ENCODE results near the gene CYYR1.

The CYYR1 gene

DNA sequence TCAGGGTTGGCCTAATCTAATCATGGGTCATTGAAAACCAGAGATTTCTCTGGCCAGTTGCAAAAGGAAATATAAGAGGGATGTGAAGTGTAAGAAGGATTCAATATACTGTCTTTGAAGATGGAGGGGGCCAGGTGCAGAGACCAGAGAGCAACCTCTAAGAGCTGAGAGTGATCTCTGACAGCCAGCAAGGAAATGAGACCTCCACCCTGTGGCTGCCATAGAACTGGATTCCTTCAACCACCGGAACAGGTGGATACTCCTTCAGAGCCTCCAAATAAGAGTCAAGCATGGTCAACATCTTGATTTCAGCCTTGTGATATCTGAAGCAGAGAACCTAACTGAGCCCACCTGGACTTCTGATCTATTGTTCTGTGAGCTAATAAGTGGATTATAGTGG lies 128.4 kb downstream of the CYYR1 start:
- Histone ChIP-seq H3K9ac (ENCODE audit: low read length) (no peak overlapping the region), H3K9me3 (ENCODE audit: insufficient read depth, low read depth, low read length) (no peaks in the 10 kb centered on the region), H2BK5ac (ENCODE audit: low read depth, low read length, poor library complexity) (no peak overlapping the region), H3K27ac (ENCODE audit: low read depth, low read length) (no peak overlapping the region), H4K8ac (ENCODE audit: low read depth, low read length) (no peak overlapping the region), H2BK120ac (ENCODE audit: insufficient read depth, low read length, poor library complexity) (no peak overlapping the region), H3K79me2 (ENCODE audit: control insufficient read depth, insufficient read depth, low read length, poor library complexity) (no peaks in the 10 kb centered on the region), H3K14ac (ENCODE audit: low read length) (no peak overlapping the region), H3K4me1 (ENCODE audit: control insufficient read depth in 1 of 2, insufficient read depth in 2 of 2, low read length in 2 of 2) (peaks cover 2 to 11% of the 10 kb centered on the region in 2 experiments), H3K36me3 (ENCODE audit: control insufficient read depth in 1 of 2, insufficient read depth in 2 of 2, low read length in 2 of 2) (no peaks in the 10 kb centered on the region), H3K27me3 (ENCODE audit: insufficient read depth, low read length) (no peaks in the 10 kb centered on the region), H3K18ac (ENCODE audit: low read length) (no peak overlapping the region), H3K79me1 (ENCODE audit: low read length) (peaks cover 4% of the 10 kb centered on the region), H4K91ac (ENCODE audit: low read depth, low read length) (no peak overlapping the region), H3K4ac (ENCODE audit: low read depth, low read length) (no peak overlapping the region), H2AFZ (ENCODE audit: insufficient read depth, low read length, poor library complexity) (no peak overlapping the region), H2BK12ac (ENCODE audit: low read length) (no peak overlapping the region), H3K23ac (ENCODE audit: low read length) (no peak overlapping the region), H2AK5ac (ENCODE audit: low read length) (no peak overlapping the region), H3K4me3 (ENCODE audit: low read depth, low read length) (no peak overlapping the region), H3K4me2 (ENCODE audit: low read length) (no peak overlapping the region), H4K12ac (ENCODE audit: low read depth, low read length) (no peak overlapping the region)
- no peak for DNase-seq
- no CpG with 5 or more reads among the region's 1 CpG for WGBS (ENCODE audit: extremely low coverage, insufficient coverage, insufficient read length)

DNA sequence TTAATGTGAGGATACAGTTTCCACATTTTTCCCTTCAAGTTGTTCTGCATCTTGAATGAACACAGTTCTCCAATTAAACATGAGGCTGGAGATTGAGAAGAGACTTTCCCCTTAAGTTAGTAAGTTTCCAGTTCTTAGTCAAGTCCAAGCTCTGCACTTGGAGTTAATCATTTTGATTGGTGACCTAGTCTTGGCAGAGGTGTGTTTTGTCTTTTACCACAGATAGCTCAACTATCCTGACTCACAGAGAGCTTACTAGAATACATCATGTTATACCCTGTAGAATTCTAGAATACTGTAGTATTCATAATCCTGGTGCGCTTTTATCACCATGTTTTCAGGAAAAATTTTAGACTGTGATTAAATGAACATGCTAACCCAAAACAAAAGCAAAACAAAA lies 129.2 kb downstream of the CYYR1 start:
- Histone ChIP-seq H2BK5ac (ENCODE audit: low read depth, low read length, poor library complexity) (no peak overlapping the region), H4K8ac (ENCODE audit: low read depth, low read length) (no peak overlapping the region), H3K23ac (ENCODE audit: low read length) (no peak overlapping the region), H2AK5ac (ENCODE audit: low read length) (no peak overlapping the region), H3K18ac (ENCODE audit: low read length) (no peak overlapping the region), H3K27me3 (ENCODE audit: insufficient read depth, low read length) (no peaks in the 10 kb centered on the region), H4K91ac (ENCODE audit: low read depth, low read length) (no peak overlapping the region), H3K4me2 (ENCODE audit: low read length) (no peak overlapping the region), H2BK12ac (ENCODE audit: low read length) (no peak overlapping the region), H4K12ac (ENCODE audit: low read depth, low read length) (no peak overlapping the region), H3K27ac (ENCODE audit: low read depth, low read length) (no peak overlapping the region), H3K79me1 (ENCODE audit: low read length) (peaks cover 4% of the 10 kb centered on the region), H3K36me3 (ENCODE audit: control insufficient read depth in 1 of 2, insufficient read depth in 2 of 2, low read length in 2 of 2) (no peaks in the 10 kb centered on the region), H3K4me1 (ENCODE audit: control insufficient read depth in 1 of 2, insufficient read depth in 2 of 2, low read length in 2 of 2) (peaks cover 2 to 11% of the 10 kb centered on the region in 2 experiments), H2AFZ (ENCODE audit: insufficient read depth, low read length, poor library complexity) (no peak overlapping the region), H3K9me3 (ENCODE audit: insufficient read depth, low read depth, low read length) (no peaks in the 10 kb centered on the region), H3K9ac (ENCODE audit: low read length) (no peak overlapping the region), H3K79me2 (ENCODE audit: control insufficient read depth, insufficient read depth, low read length, poor library complexity) (no peaks in the 10 kb centered on the region), H2BK120ac (ENCODE audit: insufficient read depth, low read length, poor library complexity) (no peak overlapping the region), H3K4ac (ENCODE audit: low read depth, low read length) (no peak overlapping the region), H3K4me3 (ENCODE audit: low read depth, low read length) (no peak overlapping the region), H3K14ac (ENCODE audit: low read length) (no peak overlapping the region)
- WGBS (ENCODE audit: extremely low coverage, insufficient coverage, insufficient read length): no CpG with 5 or more reads among the region's 1 CpG
- no peak for DNase-seq

DNA sequence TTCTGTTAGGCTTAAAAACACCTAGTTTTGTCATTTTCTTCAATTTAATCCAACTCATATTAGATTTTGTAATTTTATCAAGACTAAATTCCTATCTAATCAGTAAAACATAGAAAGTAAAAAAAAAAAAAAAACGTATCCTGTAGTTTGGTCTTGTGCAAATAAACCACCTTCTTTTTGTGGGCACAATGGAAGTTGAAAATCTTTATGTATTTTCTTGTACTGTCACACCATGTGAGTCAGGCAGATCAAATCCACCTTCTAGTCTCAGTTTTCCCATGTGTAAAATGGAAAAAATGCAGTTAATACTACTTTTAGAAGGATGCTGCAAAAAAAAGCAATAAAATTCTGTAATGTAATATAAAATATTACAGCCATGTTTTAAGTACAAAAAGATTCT lies 129.8 kb downstream of the CYYR1 start:
- Histone ChIP-seq H3K18ac (ENCODE audit: low read length) (no peak overlapping the region), H3K27me3 (ENCODE audit: insufficient read depth, low read length) (no peaks in the 10 kb centered on the region), H2BK120ac (ENCODE audit: insufficient read depth, low read length, poor library complexity) (no peak overlapping the region), H4K91ac (ENCODE audit: low read depth, low read length) (no peak overlapping the region), H3K4me3 (ENCODE audit: low read depth, low read length) (no peak overlapping the region), H3K9ac (ENCODE audit: low read length) (no peak overlapping the region), H3K9me3 (ENCODE audit: insufficient read depth, low read depth, low read length) (no peaks in the 10 kb centered on the region), H2AK5ac (ENCODE audit: low read length) (no peak overlapping the region), H4K8ac (ENCODE audit: low read depth, low read length) (no peak overlapping the region), H3K14ac (ENCODE audit: low read length) (no peak overlapping the region), H3K4me2 (ENCODE audit: low read length) (no peak overlapping the region), H2BK5ac (ENCODE audit: low read depth, low read length, poor library complexity) (no peak overlapping the region), H2AFZ (ENCODE audit: insufficient read depth, low read length, poor library complexity) (no peak overlapping the region), H3K23ac (ENCODE audit: low read length) (no peak overlapping the region), H3K79me2 (ENCODE audit: control insufficient read depth, insufficient read depth, low read length, poor library complexity) (no peaks in the 10 kb centered on the region), H3K4ac (ENCODE audit: low read depth, low read length) (no peak overlapping the region), H2BK12ac (ENCODE audit: low read length) (no peak overlapping the region), H3K4me1 (ENCODE audit: control insufficient read depth in 1 of 2, insufficient read depth in 2 of 2, low read length in 2 of 2) (peaks cover 2 to 7% of the 10 kb centered on the region in 2 experiments), H3K27ac (ENCODE audit: low read depth, low read length) (no peak overlapping the region), H4K12ac (ENCODE audit: low read depth, low read length) (no peak overlapping the region), H3K36me3 (ENCODE audit: control insufficient read depth in 1 of 2, insufficient read depth in 2 of 2, low read length in 2 of 2) (no peaks in the 10 kb centered on the region), H3K79me1 (ENCODE audit: low read length) (peaks cover 2% of the 10 kb centered on the region)
- no peak for DNase-seq
- WGBS (ENCODE audit: extremely low coverage, insufficient coverage, insufficient read length): no CpG with 5 or more reads among the region's 1 CpG

DNA sequence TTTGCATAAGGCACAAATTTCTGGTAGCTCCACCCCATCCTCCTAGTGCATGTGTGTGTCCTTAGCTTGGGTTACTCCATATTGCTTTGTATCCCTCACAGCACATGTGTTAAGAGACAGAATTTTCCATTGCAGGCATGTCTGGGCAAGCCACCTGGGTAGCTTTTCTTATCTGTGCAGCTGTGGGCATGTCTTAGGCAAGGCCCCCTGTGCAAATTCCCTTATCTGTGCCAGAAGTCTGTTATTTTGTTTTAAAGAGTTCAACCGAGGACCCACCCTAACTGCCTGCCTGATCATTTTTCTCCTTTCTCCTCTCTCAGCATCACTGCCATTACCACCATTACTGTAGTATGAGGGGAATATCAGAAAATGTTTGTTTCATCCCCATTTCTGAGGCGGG lies 131.9 kb downstream of the CYYR1 start:
- peaks cover 0 to 1% of the 10 kb centered on the region in 2 experiments for H3K4me1 ChIP-seq (ENCODE audit: control insufficient read depth in 1 of 2, insufficient read depth in 2 of 2, low read length in 2 of 2)
- H2BK120ac ChIP-seq (ENCODE audit: insufficient read depth, low read length, poor library complexity): no peak overlapping the region
- no peaks in the 10 kb centered on the region for H3K79me1 ChIP-seq (ENCODE audit: low read length)
- no peak overlapping the region for H4K12ac ChIP-seq (ENCODE audit: low read depth, low read length)
- no peaks in the 10 kb centered on the region for H3K27me3 ChIP-seq (ENCODE audit: insufficient read depth, low read length)
- H4K8ac ChIP-seq (ENCODE audit: low read depth, low read length): peak overlapping the region; percentile 66
- H3K27ac ChIP-seq (ENCODE audit: low read depth, low read length): no peak overlapping the region
- no CpG with 5 or more reads among the region's 2 CpGs for WGBS (ENCODE audit: extremely low coverage, insufficient coverage, insufficient read length)
- no peaks in the 10 kb centered on the region for H3K79me2 ChIP-seq (ENCODE audit: control insufficient read depth, insufficient read depth, low read length, poor library complexity)
- H3K36me3 ChIP-seq (ENCODE audit: control insufficient read depth in 1 of 2, insufficient read depth in 2 of 2, low read length in 2 of 2): no peaks in the 10 kb centered on the region
- H2BK12ac ChIP-seq (ENCODE audit: low read length): no peak overlapping the region
- no peak overlapping the region for H3K4me3 ChIP-seq (ENCODE audit: low read depth, low read length)
- no peak overlapping the region for H4K91ac ChIP-seq (ENCODE audit: low read depth, low read length)
- no peak overlapping the region for H3K18ac ChIP-seq (ENCODE audit: low read length)
- no peak overlapping the region for H2AK5ac ChIP-seq (ENCODE audit: low read length)
- no peaks in the 10 kb centered on the region for H3K9me3 ChIP-seq (ENCODE audit: insufficient read depth, low read depth, low read length)
- H3K4ac ChIP-seq (ENCODE audit: low read depth, low read length): no peak overlapping the region
- no peak overlapping the region for H3K4me2 ChIP-seq (ENCODE audit: low read length)
- H3K14ac ChIP-seq (ENCODE audit: low read length): no peak overlapping the region
- H3K9ac ChIP-seq (ENCODE audit: low read length): no peak overlapping the region
- H3K23ac ChIP-seq (ENCODE audit: low read length): no peak overlapping the region
- no peak overlapping the region for H2BK5ac ChIP-seq (ENCODE audit: low read depth, low read length, poor library complexity)
- DNase-seq: no peak
- H2AFZ ChIP-seq (ENCODE audit: insufficient read depth, low read length, poor library complexity): no peak overlapping the region
